ENCODE data around the gene NPFF.

The NPFF gene

GRCh38 chr12:53467082-53467481 lies 40.2 kb downstream of the NPFF start:
- no peak for DNase-seq (ENCODE audit: low spot score)
- no peak for TF ChIP-seq CTCF (IDR thresholded peaks at IDR 0.05; ENCODE audit: extremely low read depth, missing control alignments)

GRCh38 chr12:53466640-53467039 lies 40.6 kb downstream of the NPFF start:
- no peak for TF ChIP-seq CTCF (IDR thresholded peaks at IDR 0.05; ENCODE audit: extremely low read depth, missing control alignments)
- DNase-seq (ENCODE audit: low spot score) = no peak

- TF ChIP-seq CTCF (IDR thresholded peaks at IDR 0.05; ENCODE audit: extremely low read depth, missing control alignments) = no peak
- no peak for DNase-seq (ENCODE audit: low spot score)
Observed at GRCh38 chr12:53465679-53466078, 41.6 kb downstream of the NPFF start.

- TF ChIP-seq CTCF (IDR thresholded peaks at IDR 0.05; ENCODE audit: extremely low read depth, missing control alignments) = no peak
- no peak for DNase-seq (ENCODE audit: low spot score)
Observed at GRCh38 chr12:53464685-53465418, 42.4 kb downstream of the NPFF start.

- no peak for DNase-seq (ENCODE audit: low spot score)
- TF ChIP-seq CTCF (IDR thresholded peaks at IDR 0.05; ENCODE audit: extremely low read depth, missing control alignments) = no peak
Observed at GRCh38 chr12:53463802-53464560, 43.3 kb downstream of the NPFF start.

- DNase-seq (ENCODE audit: low spot score) = no peak
- TF ChIP-seq CTCF (IDR thresholded peaks at IDR 0.05; ENCODE audit: extremely low read depth, missing control alignments) = no peak
Observed at GRCh38 chr12:53462935-53463334, 44.3 kb downstream of the NPFF start.

GRCh38 chr12:53461591-53461990 lies 45.7 kb downstream of the NPFF start:
- no peak for DNase-seq (ENCODE audit: low spot score)
- TF ChIP-seq CTCF (IDR thresholded peaks at IDR 0.05; ENCODE audit: extremely low read depth, missing control alignments) = no peak
